ENCODE data around the gene C5orf15.

- no peak for TF ChIP-seq CTCF (optimal IDR thresholded peaks at IDR 0.05 in 1 of 3, IDR thresholded peaks at IDR 0.05 in 1 of 3, conservative IDR thresholded peaks at IDR 0.05 in 1 of 3; ENCODE audit: extremely low read depth in 1 of 3, insufficient read depth in 2 of 3, low read length in 3 of 3)
- TF ChIP-seq EZH2 (IDR thresholded peaks at IDR 0.05; ENCODE audit: low read length), result no peak
These were observed 49.0 kb downstream of the C5orf15 start for GRCh38 chr5:133919148-133920136.
